DND-41 (cell line): ENCODE data around the gene GALM.

ENCODE experiments used
- ATAC-seq: fragments of 200-7000 bp; cut with Tn5 transposase; 3 replicates; pipeline ENCODE4 v1.9.1; 2021; ENCODE audit warnings: low read depth; ENCODE audit not compliant: insufficient read depth
- DNase-seq: peaks from one replicate; pipeline ENCODE4 v3.0.0-alpha.2; 2020
- H2AFZ ChIP-seq: 2 replicates; pipeline ENCODE4 v1.6.0; 2012; ENCODE audit warnings: low read depth, low read length
- H3K27ac ChIP-seq: 2 replicates; pipeline ENCODE4 v1.5.1; 2012; ENCODE audit warnings: low read length, inconsistent platforms
- H3K27me3 ChIP-seq: fragments of 200-600 bp; sonication (generic); 2 replicates; pipeline ENCODE4 v1.6.0; 2012; ENCODE audit warnings: low read length, mild to moderate bottlenecking, inconsistent platforms; ENCODE audit not compliant: insufficient read depth, poor library complexity
- H3K36me3 ChIP-seq: 2 replicates; pipeline ENCODE4 v1.5.1; 2012; ENCODE audit warnings: low read length, inconsistent platforms; ENCODE audit not compliant: insufficient read depth
- H3K4me1 ChIP-seq: 2 replicates; pipeline ENCODE4 v1.5.1; 2012; ENCODE audit warnings: mild to moderate bottlenecking, low read length; ENCODE audit not compliant: insufficient read depth
- H3K4me2 ChIP-seq: 2 replicates; pipeline ENCODE4 v1.6.0; 2012; ENCODE audit warnings: mild to moderate bottlenecking, moderate library complexity, low read length, inconsistent platforms; ENCODE audit not compliant: insufficient read depth
- H3K4me3 ChIP-seq, 2 experiments: fragments of 200-600 bp in 1 of 2; shearing (Covaris generic) in 1 of 2; 2 replicates each; pipeline ENCODE4 v1.5.1; 2012 to 2016; ENCODE audit warnings: inconsistent platforms in 2 of 2, low read length in 2 of 2, mild to moderate bottlenecking in 2 of 2, low read depth in 1 of 2, moderate library complexity in 1 of 2
- H3K79me2 ChIP-seq: 2 replicates; pipeline ENCODE4 v1.6.0; 2012; ENCODE audit warnings: low read length, inconsistent platforms; ENCODE audit not compliant: insufficient read depth
- H3K9ac ChIP-seq: 2 replicates; pipeline ENCODE4 v1.6.0; 2012; ENCODE audit warnings: low read depth, mild to moderate bottlenecking, inconsistent platforms, low read length, moderate library complexity
- H3K9me3 ChIP-seq: 2 replicates; pipeline ENCODE4 v1.5.1; 2012; ENCODE audit warnings: low read length, moderate library complexity, mild to moderate bottlenecking, inconsistent platforms; ENCODE audit not compliant: insufficient read depth, severe bottlenecking
- H4K20me1 ChIP-seq: 2 replicates; pipeline ENCODE4 v1.6.0; 2012; ENCODE audit warnings: low read length; ENCODE audit not compliant: insufficient read depth
- CTCF ChIP-seq: IDR thresholded peaks from 2 replicates; pipeline ENCODE4 v1.5.1; 2012; ENCODE audit warnings: borderline replicate concordance, low read length, moderate library complexity, mild to moderate bottlenecking; ENCODE audit not compliant: poor library complexity, severe bottlenecking; ENCODE audit errors: extremely low read depth
- EZH2 ChIP-seq: IDR thresholded peaks from 3 replicates; pipeline ENCODE4 v1.6.1; 2012; ENCODE audit warnings: borderline replicate concordance, low read depth, mild to moderate bottlenecking, moderate library complexity, low read length, inconsistent platforms; ENCODE audit not compliant: severe bottlenecking

The GALM gene

GRCh38 chr2:38620282-38620977, 45.5 kb upstream of the GALM start:
- Histone ChIP-seq H2AFZ (no peak overlapping the region), H3K79me2 (no peaks in the 10 kb centered on the region), H3K9ac (no peak overlapping the region), H3K36me3 (no peaks in the 10 kb centered on the region), H3K27ac (no peak overlapping the region), H4K20me1 (no peaks in the 10 kb centered on the region), H3K27me3 (no peaks in the 10 kb centered on the region), H3K4me3 (no peak overlapping the region), H3K4me2 (no peak overlapping the region), H3K9me3 (no peaks in the 10 kb centered on the region), H3K4me1 (peaks cover 20% of the 10 kb centered on the region)
- DNase-seq (no peak), ATAC-seq (no peak)
- TF ChIP-seq EZH2 (no peak), CTCF (no peak)

- H3K9ac ChIP-seq = no peak overlapping the region
- no peak overlapping the region for H2AFZ ChIP-seq
- peaks cover 26% of the 10 kb centered on the region for H3K4me1 ChIP-seq
- H3K36me3 ChIP-seq = no peaks in the 10 kb centered on the region
- no peaks in the 10 kb centered on the region for H3K79me2 ChIP-seq
- H3K27me3 ChIP-seq = no peaks in the 10 kb centered on the region
- H4K20me1 ChIP-seq = no peaks in the 10 kb centered on the region
- no peak overlapping the region for H3K4me2 ChIP-seq
- H3K9me3 ChIP-seq = no peaks in the 10 kb centered on the region
- TF ChIP-seq EZH2 = no peak
- TF ChIP-seq CTCF = no peak
- H3K4me3 ChIP-seq = no peak overlapping the region
- H3K27ac ChIP-seq = no peak overlapping the region
- DNase-seq = no peak
- ATAC-seq = no peak
Observed at GRCh38 chr2:38621018-38621417, 44.9 kb upstream of the GALM start.

GRCh38 chr2:38622210-38622609, 43.7 kb upstream of the GALM start:
- peak overlapping the region; percentile 61 for H2AFZ ChIP-seq
- H4K20me1 ChIP-seq = no peaks in the 10 kb centered on the region
- TF ChIP-seq CTCF = no peak
- no peak for TF ChIP-seq EZH2
- H3K27me3 ChIP-seq = no peaks in the 10 kb centered on the region
- no peaks in the 10 kb centered on the region for H3K36me3 ChIP-seq
- H3K9ac ChIP-seq = no peak overlapping the region
- H3K4me3 ChIP-seq = no peak overlapping the region
- DNase-seq (no peak), ATAC-seq (no peak)
- no peak overlapping the region for H3K4me2 ChIP-seq
- H3K79me2 ChIP-seq = no peaks in the 10 kb centered on the region
- H3K27ac ChIP-seq = peak overlapping the region; percentile 71
- H3K9me3 ChIP-seq = no peaks in the 10 kb centered on the region
- H3K4me1 ChIP-seq = peaks cover 38% of the 10 kb centered on the region
